ENCODE data around the gene DNM3. TPM values are rescaled to one million over a fixed set of nuclear protein-coding genes. Genes with fewer than 3 reads are reported as not detected.

The DNM3 gene
- total and polyA plus RNA-seq, 2 experiments from 2014 or later: 5.2 to 12.2 TPM

DNA sequence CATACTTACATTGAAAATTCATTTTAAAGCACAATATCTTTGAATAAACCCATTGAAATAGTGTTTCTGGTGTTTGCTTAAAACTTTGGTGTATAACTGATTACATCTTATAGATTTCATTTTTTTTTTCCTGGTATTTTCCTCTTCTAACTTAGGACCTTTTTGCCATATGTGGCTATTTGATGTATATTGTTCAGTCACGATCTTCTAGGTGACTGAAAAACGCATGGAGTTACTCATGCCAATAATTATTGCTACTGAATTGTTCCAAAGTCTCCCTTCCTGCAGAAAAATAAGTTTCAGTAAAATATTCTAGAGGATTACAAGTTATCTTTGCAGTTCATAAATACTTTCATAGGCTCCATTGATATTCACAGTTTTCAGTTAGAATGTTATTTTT, 556.3 kb downstream of the DNM3 start:
- Histone ChIP-seq H3K79me2 (replicated peaks; ENCODE audit: insufficient read depth) (no peaks in the 10 kb centered on the region), H3F3A (replicated peaks; ENCODE audit: low read depth) (no peaks in the 10 kb centered on the region), H3K27me3 (ENCODE audit: insufficient read depth) (no peaks in the 10 kb centered on the region), H3K36me3 (ENCODE audit: insufficient read depth) (no peaks in the 10 kb centered on the region), H3K4me1 (ENCODE audit: insufficient read depth) (peaks cover 34% of the 10 kb centered on the region), H3K9me2 (ENCODE audit: insufficient read depth) (no peaks in the 10 kb centered on the region), H3K4me2 (no peak overlapping the region), H2AFZ (no peak overlapping the region), H4K20me1 (replicated peaks; ENCODE audit: insufficient read depth) (no peaks in the 10 kb centered on the region), H3K27ac (ENCODE audit: low read depth) (no peak overlapping the region), H3K4me3 (no peak overlapping the region)
- H3K4me1 Mint-ChIP-seq: peaks cover 44% of the 10 kb centered on the region
- ATAC-seq (no peak), DNase-seq (ENCODE audit: low spot score) (no peak)
- no peak overlapping the region for H3K4me3 Mint-ChIP-seq
- no peaks in the 10 kb centered on the region for H3K27me3 Mint-ChIP-seq (ENCODE audit: insufficient read depth, low read depth, poor library complexity)
- no peak overlapping the region for H3K27ac Mint-ChIP-seq
- TF ChIP-seq ETS1 (IDR thresholded peaks at IDR 0.05): no peak
- TF ChIP-seq, protein P1, sequence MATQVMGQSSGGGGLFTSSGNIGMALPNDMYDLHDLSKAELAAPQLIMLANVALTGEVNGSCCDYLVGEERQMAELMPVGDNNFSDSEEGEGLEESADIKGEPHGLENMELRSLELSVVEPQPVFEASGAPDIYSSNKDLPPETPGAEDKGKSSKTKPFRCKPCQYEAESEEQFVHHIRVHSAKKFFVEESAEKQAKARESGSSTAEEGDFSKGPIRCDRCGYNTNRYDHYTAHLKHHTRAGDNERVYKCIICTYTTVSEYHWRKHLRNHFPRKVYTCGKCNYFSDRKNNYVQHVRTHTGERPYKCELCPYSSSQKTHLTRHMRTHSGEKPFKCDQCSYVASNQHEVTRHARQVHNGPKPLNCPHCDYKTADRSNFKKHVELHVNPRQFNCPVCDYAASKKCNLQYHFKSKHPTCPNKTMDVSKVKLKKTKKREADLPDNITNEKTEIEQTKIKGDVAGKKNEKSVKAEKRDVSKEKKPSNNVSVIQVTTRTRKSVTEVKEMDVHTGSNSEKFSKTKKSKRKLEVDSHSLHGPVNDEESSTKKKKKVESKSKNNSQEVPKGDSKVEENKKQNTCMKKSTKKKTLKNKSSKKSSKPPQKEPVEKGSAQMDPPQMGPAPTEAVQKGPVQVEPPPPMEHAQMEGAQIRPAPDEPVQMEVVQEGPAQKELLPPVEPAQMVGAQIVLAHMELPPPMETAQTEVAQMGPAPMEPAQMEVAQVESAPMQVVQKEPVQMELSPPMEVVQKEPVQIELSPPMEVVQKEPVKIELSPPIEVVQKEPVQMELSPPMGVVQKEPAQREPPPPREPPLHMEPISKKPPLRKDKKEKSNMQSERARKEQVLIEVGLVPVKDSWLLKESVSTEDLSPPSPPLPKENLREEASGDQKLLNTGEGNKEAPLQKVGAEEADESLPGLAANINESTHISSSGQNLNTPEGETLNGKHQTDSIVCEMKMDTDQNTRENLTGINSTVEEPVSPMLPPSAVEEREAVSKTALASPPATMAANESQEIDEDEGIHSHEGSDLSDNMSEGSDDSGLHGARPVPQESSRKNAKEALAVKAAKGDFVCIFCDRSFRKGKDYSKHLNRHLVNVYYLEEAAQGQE (IDR thresholded peaks at IDR 0.05; ENCODE audit: unreplicated experiment): no peak
- no peak for TF ChIP-seq POLR2AphosphoS5 (IDR thresholded peaks at IDR 0.05; ENCODE audit: low read depth)
- no peak for TF ChIP-seq NANOG (IDR thresholded peaks at IDR 0.05; ENCODE audit: borderline replicate concordance)
- no peak for TF ChIP-seq ZNF114 (CRISPR knock-in tag; IDR thresholded peaks at IDR 0.05)
- no peak for TF ChIP-seq CREB1 (CRISPR knock-in tag; IDR thresholded peaks at IDR 0.05; ENCODE audit: low read depth)
- no peak for TF ChIP-seq EZH2phosphoT487 (IDR thresholded peaks at IDR 0.05; ENCODE audit: unreplicated experiment)
- TF ChIP-seq, protein P2, sequence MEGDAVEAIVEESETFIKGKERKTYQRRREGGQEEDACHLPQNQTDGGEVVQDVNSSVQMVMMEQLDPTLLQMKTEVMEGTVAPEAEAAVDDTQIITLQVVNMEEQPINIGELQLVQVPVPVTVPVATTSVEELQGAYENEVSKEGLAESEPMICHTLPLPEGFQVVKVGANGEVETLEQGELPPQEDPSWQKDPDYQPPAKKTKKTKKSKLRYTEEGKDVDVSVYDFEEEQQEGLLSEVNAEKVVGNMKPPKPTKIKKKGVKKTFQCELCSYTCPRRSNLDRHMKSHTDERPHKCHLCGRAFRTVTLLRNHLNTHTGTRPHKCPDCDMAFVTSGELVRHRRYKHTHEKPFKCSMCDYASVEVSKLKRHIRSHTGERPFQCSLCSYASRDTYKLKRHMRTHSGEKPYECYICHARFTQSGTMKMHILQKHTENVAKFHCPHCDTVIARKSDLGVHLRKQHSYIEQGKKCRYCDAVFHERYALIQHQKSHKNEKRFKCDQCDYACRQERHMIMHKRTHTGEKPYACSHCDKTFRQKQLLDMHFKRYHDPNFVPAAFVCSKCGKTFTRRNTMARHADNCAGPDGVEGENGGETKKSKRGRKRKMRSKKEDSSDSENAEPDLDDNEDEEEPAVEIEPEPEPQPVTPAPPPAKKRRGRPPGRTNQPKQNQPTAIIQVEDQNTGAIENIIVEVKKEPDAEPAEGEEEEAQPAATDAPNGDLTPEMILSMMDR (conservative IDR thresholded peaks at IDR 0.05; ENCODE audit: low read depth in 2 of 2): no peak
- TF ChIP-seq, protein P3, sequence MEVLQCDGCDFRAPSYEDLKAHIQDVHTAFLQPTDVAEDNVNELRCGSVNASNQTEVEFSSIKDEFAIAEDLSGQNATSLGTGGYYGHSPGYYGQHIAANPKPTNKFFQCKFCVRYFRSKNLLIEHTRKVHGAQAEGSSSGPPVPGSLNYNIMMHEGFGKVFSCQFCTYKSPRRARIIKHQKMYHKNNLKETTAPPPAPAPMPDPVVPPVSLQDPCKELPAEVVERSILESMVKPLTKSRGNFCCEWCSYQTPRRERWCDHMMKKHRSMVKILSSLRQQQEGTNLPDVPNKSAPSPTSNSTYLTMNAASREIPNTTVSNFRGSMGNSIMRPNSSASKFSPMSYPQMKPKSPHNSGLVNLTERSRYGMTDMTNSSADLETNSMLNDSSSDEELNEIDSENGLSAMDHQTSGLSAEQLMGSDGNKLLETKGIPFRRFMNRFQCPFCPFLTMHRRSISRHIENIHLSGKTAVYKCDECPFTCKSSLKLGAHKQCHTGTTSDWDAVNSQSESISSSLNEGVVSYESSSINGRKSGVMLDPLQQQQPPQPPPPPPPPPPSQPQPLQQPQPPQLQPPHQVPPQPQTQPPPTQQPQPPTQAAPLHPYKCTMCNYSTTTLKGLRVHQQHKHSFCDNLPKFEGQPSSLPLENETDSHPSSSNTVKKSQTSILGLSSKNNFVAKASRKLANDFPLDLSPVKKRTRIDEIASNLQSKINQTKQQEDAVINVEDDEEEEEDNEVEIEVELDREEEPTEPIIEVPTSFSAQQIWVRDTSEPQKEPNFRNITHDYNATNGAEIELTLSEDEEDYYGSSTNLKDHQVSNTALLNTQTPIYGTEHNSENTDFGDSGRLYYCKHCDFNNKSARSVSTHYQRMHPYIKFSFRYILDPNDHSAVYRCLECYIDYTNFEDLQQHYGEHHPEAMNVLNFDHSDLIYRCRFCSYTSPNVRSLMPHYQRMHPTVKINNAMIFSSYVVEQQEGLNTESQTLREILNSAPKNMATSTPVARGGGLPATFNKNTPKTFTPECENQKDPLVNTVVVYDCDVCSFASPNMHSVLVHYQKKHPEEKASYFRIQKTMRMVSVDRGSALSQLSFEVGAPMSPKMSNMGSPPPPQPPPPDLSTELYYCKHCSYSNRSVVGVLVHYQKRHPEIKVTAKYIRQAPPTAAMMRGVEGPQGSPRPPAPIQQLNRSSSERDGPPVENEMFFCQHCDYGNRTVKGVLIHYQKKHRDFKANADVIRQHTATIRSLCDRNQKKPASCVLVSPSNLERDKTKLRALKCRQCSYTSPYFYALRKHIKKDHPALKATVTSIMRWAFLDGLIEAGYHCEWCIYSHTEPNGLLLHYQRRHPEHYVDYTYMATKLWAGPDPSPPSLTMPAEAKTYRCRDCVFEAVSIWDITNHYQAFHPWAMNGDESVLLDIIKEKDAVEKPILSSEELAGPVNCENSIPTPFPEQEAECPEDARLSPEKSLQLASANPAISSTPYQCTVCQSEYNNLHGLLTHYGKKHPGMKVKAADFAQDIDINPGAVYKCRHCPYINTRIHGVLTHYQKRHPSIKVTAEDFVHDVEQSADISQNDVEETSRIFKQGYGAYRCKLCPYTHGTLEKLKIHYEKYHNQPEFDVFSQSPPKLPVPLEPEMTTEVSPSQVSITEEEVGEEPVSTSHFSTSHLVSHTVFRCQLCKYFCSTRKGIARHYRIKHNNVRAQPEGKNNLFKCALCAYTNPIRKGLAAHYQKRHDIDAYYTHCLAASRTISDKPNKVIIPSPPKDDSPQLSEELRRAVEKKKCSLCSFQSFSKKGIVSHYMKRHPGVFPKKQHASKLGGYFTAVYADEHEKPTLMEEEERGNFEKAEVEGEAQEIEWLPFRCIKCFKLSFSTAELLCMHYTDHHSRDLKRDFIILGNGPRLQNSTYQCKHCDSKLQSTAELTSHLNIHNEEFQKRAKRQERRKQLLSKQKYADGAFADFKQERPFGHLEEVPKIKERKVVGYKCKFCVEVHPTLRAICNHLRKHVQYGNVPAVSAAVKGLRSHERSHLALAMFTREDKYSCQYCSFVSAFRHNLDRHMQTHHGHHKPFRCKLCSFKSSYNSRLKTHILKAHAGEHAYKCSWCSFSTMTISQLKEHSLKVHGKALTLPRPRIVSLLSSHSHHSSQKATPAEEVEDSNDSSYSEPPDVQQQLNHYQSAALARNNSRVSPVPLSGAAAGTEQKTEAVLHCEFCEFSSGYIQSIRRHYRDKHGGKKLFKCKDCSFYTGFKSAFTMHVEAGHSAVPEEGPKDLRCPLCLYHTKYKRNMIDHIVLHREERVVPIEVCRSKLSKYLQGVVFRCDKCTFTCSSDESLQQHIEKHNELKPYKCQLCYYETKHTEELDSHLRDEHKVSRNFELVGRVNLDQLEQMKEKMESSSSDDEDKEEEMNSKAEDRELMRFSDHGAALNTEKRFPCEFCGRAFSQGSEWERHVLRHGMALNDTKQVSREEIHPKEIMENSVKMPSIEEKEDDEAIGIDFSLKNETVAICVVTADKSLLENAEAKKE (CRISPR knock-in tag; IDR thresholded peaks at IDR 0.05): no peak
- TF ChIP-seq JUNB (IDR thresholded peaks at IDR 0.05; ENCODE audit: unreplicated experiment): no peak
- no peak for TF ChIP-seq EZH2 (IDR thresholded peaks at IDR 0.05; ENCODE audit: low read depth, unreplicated experiment)
- TF ChIP-seq ZNF331 (CRISPR knock-in tag; IDR thresholded peaks at IDR 0.05; ENCODE audit: low read depth): no peak
- TF ChIP-seq STAT1 (IDR thresholded peaks at IDR 0.05; ENCODE audit: unreplicated experiment): no peak
- H3K36me3 Mint-ChIP-seq (ENCODE audit: low read depth): no peaks in the 10 kb centered on the region
- no peaks in the 10 kb centered on the region; the same call in 2 of the 3 replicates for H3K9me3 Mint-ChIP-seq
